HEK293 (cell line): Measurements from ENCODE around the gene APOB.

ENCODE experiments used
- CTCF ChIA-PET: fragments of 350-600 bp; formaldehyde crosslinking; extraction: SDS; loops from one replicate; lab custom pipeline; 2021; ENCODE audit warnings: antibody characterized with exemption; lab: Yijun Ruan, JAX
- POLR2A ChIA-PET: fragments of 300-600 bp; formaldehyde crosslinking; extraction: SDS; loops from one replicate; lab custom pipeline; 2020; ENCODE audit warnings: antibody characterized with exemption, inconsistent platforms; lab: Yijun Ruan, JAX
- H3K27ac ChIP-seq: fragments of 200-500 bp; sonication (Bioruptor generic); 2 replicates; pipeline ENCODE4 v1.5.1; 2014; ENCODE audit warnings: low read depth, low read length, control low read depth, inconsistent platforms; ENCODE audit errors: extremely low read depth
- H3K36me3 ChIP-seq, 2 experiments: fragments of 200-500 bp in 1 of 2; sonication (Bioruptor generic) in 1 of 2; 1 replicate in 1 of 2; 2 replicates in 1 of 2; pipeline ENCODE4 v1.5.1; 2014 to 2017; ENCODE audit warnings: inconsistent platforms in 2 of 2, low read length in 2 of 2; ENCODE audit not compliant: control insufficient read depth in 2 of 2, insufficient read depth in 1 of 2
- H3K4me1 ChIP-seq: fragments of 200-500 bp; sonication (Bioruptor generic); 2 replicates; pipeline ENCODE4 v1.5.1; 2014; ENCODE audit warnings: mild to moderate bottlenecking, low read length, inconsistent platforms; ENCODE audit not compliant: control insufficient read depth, insufficient read depth
- H3K4me3 ChIP-seq: 2 replicates; pipeline ENCODE4 v1.5.1; 2011; ENCODE audit warnings: low read depth, mild to moderate bottlenecking, control low read depth, low read length, moderate library complexity
- H3K9me3 ChIP-seq: fragments of 200-500 bp; sonication (Bioruptor generic); 2 replicates; pipeline ENCODE4 v1.5.1; 2014; ENCODE audit warnings: low read depth, low read length, inconsistent platforms; ENCODE audit not compliant: control insufficient read depth, insufficient read depth
- HOXD13 ChIP-seq: sonication (generic); formaldehyde crosslinking; IDR thresholded peaks from 2 replicates; pipeline ENCODE4 v1.8.0; 2022; ENCODE audit warnings: missing genetic modification reagents, borderline replicate concordance
- ZFP37 ChIP-seq: fragments of 450-650 bp; formaldehyde crosslinking; IDR thresholded peaks from 2 replicates; pipeline ENCODE4 v1.5.1; 2016; ENCODE audit warnings: missing biosample characterization, missing genetic modification characterization
- ZNF146 ChIP-seq: fragments of 450-650 bp; formaldehyde crosslinking; IDR thresholded peaks from 2 replicates; pipeline ENCODE4 v1.5.1; 2016; ENCODE audit warnings: missing biosample characterization, missing genetic modification characterization
- ZNF16 ChIP-seq: fragments of 450-650 bp; formaldehyde crosslinking; IDR thresholded peaks from 2 replicates; pipeline ENCODE4 v1.5.1; 2016; ENCODE audit warnings: low read depth, missing biosample characterization, missing genetic modification characterization
- ZNF221 ChIP-seq: fragments of 450-650 bp; formaldehyde crosslinking; IDR thresholded peaks from 2 replicates; pipeline ENCODE4 v1.5.1; 2017; ENCODE audit warnings: missing biosample characterization, missing genetic modification characterization, borderline replicate concordance
- ZNF335 ChIP-seq: fragments of 450-650 bp; formaldehyde crosslinking; conservative IDR thresholded peaks from 2 replicates; pipeline ENCODE4 v1.5.1; 2016; ENCODE audit warnings: missing biosample characterization, missing genetic modification characterization
- ZNF341 ChIP-seq: fragments of 450-650 bp; formaldehyde crosslinking; IDR thresholded peaks from 2 replicates; pipeline ENCODE4; 2016; ENCODE audit warnings: low read depth, missing biosample characterization, missing genetic modification characterization
- ZNF37A ChIP-seq: fragments of 450-650 bp; IDR thresholded peaks from 2 replicates; pipeline ENCODE4 v1.5.1; 2018; ENCODE audit warnings: missing biosample characterization, missing genetic modification characterization
- ZNF398 ChIP-seq: fragments of 450-650 bp; formaldehyde crosslinking; IDR thresholded peaks from 2 replicates; pipeline ENCODE4 v1.5.1; 2017; ENCODE audit warnings: missing biosample characterization, missing genetic modification characterization
- ZNF416 ChIP-seq: fragments of 450-650 bp; formaldehyde crosslinking; IDR thresholded peaks from 2 replicates; pipeline ENCODE4 v1.5.1; 2016; ENCODE audit warnings: missing biosample characterization, missing genetic modification characterization
- ZNF433 ChIP-seq: fragments of 450-650 bp; formaldehyde crosslinking; IDR thresholded peaks from 2 replicates; pipeline ENCODE4 v1.5.1; 2016; ENCODE audit warnings: missing biosample characterization, missing genetic modification characterization, low read depth
- ZNF513 ChIP-seq: fragments of 450-650 bp; IDR thresholded peaks from 2 replicates; pipeline ENCODE4 v1.5.1; 2018; ENCODE audit warnings: missing biosample characterization, missing genetic modification characterization
- ZNF555 ChIP-seq: fragments of 450-650 bp; formaldehyde crosslinking; conservative IDR thresholded peaks from 2 replicates; pipeline ENCODE4 v1.5.1; 2017; ENCODE audit warnings: missing biosample characterization, mild to moderate bottlenecking, missing genetic modification characterization, inconsistent platforms
- ZNF600 ChIP-seq: fragments of 450-650 bp; formaldehyde crosslinking; IDR thresholded peaks from 2 replicates; pipeline ENCODE4 v1.5.1; 2016; ENCODE audit warnings: missing biosample characterization, missing genetic modification characterization
- ZNF629 ChIP-seq: fragments of 450-650 bp; formaldehyde crosslinking; IDR thresholded peaks from 2 replicates; pipeline ENCODE4 v1.5.1; 2017; ENCODE audit warnings: missing biosample characterization, missing genetic modification characterization
- ZNF747 ChIP-seq: fragments of 450-650 bp; formaldehyde crosslinking; IDR thresholded peaks from 2 replicates; pipeline ENCODE4 v1.5.1; 2016; ENCODE audit warnings: missing biosample characterization, missing genetic modification characterization
- ZSCAN4 ChIP-seq: fragments of 450-650 bp; formaldehyde crosslinking; IDR thresholded peaks from 2 replicates; pipeline ENCODE4 v1.5.1; 2017; ENCODE audit warnings: missing biosample characterization, missing genetic modification characterization

Gene APOB

GRCh38 chr2:21054011-21054410 is 10.1 kb upstream of the APOB start:
- Histone ChIP-seq H3K36me3 (no peaks in the 10 kb centered on the region), H3K27ac (no peak overlapping the region), H3K4me3 (no peak overlapping the region), H3K9me3 (no peaks in the 10 kb centered on the region), H3K4me1 (no peaks in the 10 kb centered on the region)
- ChIA-PET CTCF (interaction anchor here (0.6 to 2.3 kb wide), 5 partner anchors 12 to 1355 kb away, joined by 3 to 7 read pairs (median 4); no protein-coding TSS in a partner anchor), POLR2A (no interaction called here)
- no peak for TF ChIP-seq ZNF416 (tag by site-specific recombination)
- TF ChIP-seq ZNF16 (tag by site-specific recombination) = no peak

- CTCF ChIA-PET = interaction anchor here (1.1 to 1.9 kb wide), 2 partner anchors 10 to 390 kb away, joined by 3 to 5 read pairs; no protein-coding TSS in a partner anchor
- no peak overlapping the region for H3K4me3 ChIP-seq
- no peak for TF ChIP-seq ZNF146
- POLR2A ChIA-PET = no interaction called here
- no peak overlapping the region for H3K27ac ChIP-seq
- H3K36me3 ChIP-seq = no peaks in the 10 kb centered on the region
- no peaks in the 10 kb centered on the region for H3K4me1 ChIP-seq
- H3K9me3 ChIP-seq = no peaks in the 10 kb centered on the region
These were observed 8.2 kb upstream of the APOB start for GRCh38 chr2:21052044-21052443.

- TF ChIP-seq ZNF600 (tag by site-specific recombination) = no peak
- no peak for TF ChIP-seq ZNF341 (tag by site-specific recombination)
- no peak for TF ChIP-seq HOXD13 (CRISPR knock-in tag)
- TF ChIP-seq ZNF416 (tag by site-specific recombination) = no peak
- no peak for TF ChIP-seq ZNF747 (tag by site-specific recombination)
- TF ChIP-seq ZNF629 (tag by site-specific recombination) = no peak
- TF ChIP-seq ZNF335 (tag by site-specific recombination) = no peak
- TF ChIP-seq ZNF555 (tag by site-specific recombination) = no peak
- TF ChIP-seq ZNF221 (tag by site-specific recombination) = no peak
- TF ChIP-seq ZNF433 (tag by site-specific recombination) = no peak
- no peak for TF ChIP-seq ZNF398
- Histone ChIP-seq H3K9me3 (no peaks in the 10 kb centered on the region), H3K27ac (no peak overlapping the region), H3K4me3 (no peak overlapping the region), H3K36me3 (no peaks in the 10 kb centered on the region), H3K4me1 (no peaks in the 10 kb centered on the region)
- CTCF ChIA-PET = no interaction called here
- POLR2A ChIA-PET = no interaction called here
These were observed 6.3 kb upstream of the APOB start for GRCh38 chr2:21050164-21050563.

- CTCF ChIA-PET = interaction anchor here (0.6 to 1.2 kb wide), 4 partner anchors 9 to 884 kb away, joined by 3 read pairs; no protein-coding TSS in a partner anchor
- no peak overlapping the region for H3K27ac ChIP-seq
- no peaks in the 10 kb centered on the region for H3K36me3 ChIP-seq
- H3K4me1 ChIP-seq = no peaks in the 10 kb centered on the region
- no peaks in the 10 kb centered on the region for H3K9me3 ChIP-seq
- POLR2A ChIA-PET = no interaction called here
- H3K4me3 ChIP-seq = no peak overlapping the region
- TF ChIP-seq ZSCAN4 (tag by site-specific recombination) (peak; percentile 60), ZNF37A (tag by site-specific recombination) (no peak), ZFP37 (tag by site-specific recombination) (no peak), ZNF513 (tag by site-specific recombination) (no peak)
These were observed 3.5 kb upstream of the APOB start for GRCh38 chr2:21047141-21048009.
